HepG2 (cell line): ENCODE results near the gene ANKRD1. TPM values are rescaled to one million over a fixed set of nuclear protein-coding genes. Genes with fewer than 3 reads are reported as not detected.
A peak's percentile ranks its signal among the peaks of the same experiment; 100 is the strongest.

Experiments used
- ATF7 ChIP-seq, 2 experiments: fragments of 450-650 bp in 1 of 2; sonication (generic) in 1 of 2; formaldehyde crosslinking in 1 of 2; IDR thresholded peaks; 2 replicates each; pipeline versions ENCODE4 v1.4.0 to v1.6.1; 2016 to 2020; ENCODE audit warnings: antibody characterized with exemption in 1 of 2, mild to moderate bottlenecking in 1 of 2, missing genetic modification reagents in 1 of 2
- ELF4 ChIP-seq: sonication (generic); formaldehyde crosslinking; IDR thresholded peaks from 2 replicates; pipeline ENCODE4 v1.5.0; 2020; ENCODE audit warnings: missing genetic modification reagents, mild to moderate bottlenecking, moderate library complexity, borderline replicate concordance
- FOXO1 ChIP-seq: sonication (generic); formaldehyde crosslinking; IDR thresholded peaks from 2 replicates; pipeline ENCODE4 v1.4.0; 2020; ENCODE audit warnings: missing genetic modification reagents
- LCORL ChIP-seq, 2 experiments: fragments of 450-650 bp in 1 of 2; sonication (generic) in 1 of 2; formaldehyde crosslinking in 1 of 2; IDR thresholded peaks; 2 replicates each; pipeline versions ENCODE4 v1.5.0 to v1.6.1; 2017 to 2020; ENCODE audit warnings: antibody characterized with exemption in 1 of 2, missing genetic modification reagents in 1 of 2
- MIXL1 ChIP-seq: IDR thresholded peaks from 2 replicates; pipeline ENCODE4 v1.6.1; 2016
- SP140L ChIP-seq: sonication (generic); formaldehyde crosslinking; IDR thresholded peaks from 2 replicates; pipeline ENCODE4 v1.4.0; 2020; ENCODE audit warnings: missing genetic modification reagents, borderline replicate concordance
- TBX3 ChIP-seq: fragments of 450-650 bp; IDR thresholded peaks from 2 replicates; pipeline ENCODE4 v1.6.1; 2017; ENCODE audit warnings: antibody characterized with exemption, mild to moderate bottlenecking, inconsistent platforms, borderline replicate concordance
- TFDP2 ChIP-seq: sonication (generic); formaldehyde crosslinking; IDR thresholded peaks from 2 replicates; pipeline ENCODE4 v1.4.0; 2020; ENCODE audit warnings: missing genetic modification reagents
- THAP8 ChIP-seq: sonication (generic); formaldehyde crosslinking; IDR thresholded peaks from 2 replicates; pipeline ENCODE4 v1.5.1; 2020; ENCODE audit warnings: missing genetic modification reagents, mild to moderate bottlenecking, borderline replicate concordance
- ZC3H4 ChIP-seq: sonication (generic); formaldehyde crosslinking; IDR thresholded peaks from 2 replicates; pipeline ENCODE4 v1.4.0; 2020; ENCODE audit warnings: missing genetic modification reagents, borderline replicate concordance
- ZFP36L1 ChIP-seq: sonication (generic); formaldehyde crosslinking; IDR thresholded peaks from 2 replicates; pipeline ENCODE4 v1.8.0; 2022; ENCODE audit warnings: mild to moderate bottlenecking, missing genetic modification reagents, moderate library complexity
- ZNF12 ChIP-seq: sonication (generic); formaldehyde crosslinking; IDR thresholded peaks from 2 replicates; pipeline ENCODE4 v1.5.0; 2020; ENCODE audit warnings: missing genetic modification reagents
- ZNF292 ChIP-seq: sonication (generic); formaldehyde crosslinking; IDR thresholded peaks from 2 replicates; pipeline ENCODE4 v1.8.1; 2022; ENCODE audit warnings: mild to moderate bottlenecking, low read depth, missing genetic modification reagents, borderline replicate concordance
- ZNF784 ChIP-seq: sonication (generic); formaldehyde crosslinking; IDR thresholded peaks from 2 replicates; pipeline ENCODE4 v1.5.1; 2020; ENCODE audit warnings: missing genetic modification reagents, mild to moderate bottlenecking, borderline replicate concordance
- polyA plus RNA-seq, 8 experiments: library from polyadenylated mRNA; depleted of rRNA in 3 of 8; stranded (reverse) in 7 of 8; unstranded in 1 of 8; fragments of >200 nt; fragmentation: Illumina TruSeq in 4 of 8; extraction: Trizol in 4 of 8; gene quantifications; 2 replicates each; pipeline versions ENCODE4 v1.2.1 to v1.2.3, GENCODE V29; 2011 to 2016; ENCODE audit warnings: low read depth in 4 of 8, missing spikeins in 1 of 8, mixed read lengths in 1 of 8; ENCODE audit not compliant: insufficient read depth in 1 of 8
- total RNA-seq, 5 experiments: library from RNA; depleted of rRNA; stranded (reverse); fragments of >200 nt; fragmentation: Illumina TruSeq; extraction: Trizol; gene quantifications; 2 replicates each; pipeline ENCODE4 v1.2.3, GENCODE V29; 2016; ENCODE audit warnings: low read depth in 1 of 5
- TF ChIP-seq, protein P1 (sequence below): IDR thresholded peaks from 2 replicates; pipeline ENCODE4 v1.6.1; 2016; ENCODE audit warnings: low read depth, control low read depth
- TF ChIP-seq, protein P2 (sequence below): sonication (generic); formaldehyde crosslinking; IDR thresholded peaks from 2 replicates; pipeline ENCODE4 v1.4.0; 2020; ENCODE audit warnings: missing genetic modification reagents, borderline replicate concordance
- TF ChIP-seq, protein P3 (sequence below): sonication (generic); formaldehyde crosslinking; IDR thresholded peaks from 2 replicates; pipeline ENCODE4 v1.4.0; 2020; ENCODE audit warnings: missing genetic modification reagents

ANKRD1 gene
- total and polyA plus RNA-seq, 2 of the 13 experiments (the other 11 are each of a cell fraction or from before 2014, with no cell fraction given), result 19.4 to 41.8 TPM

DNA sequence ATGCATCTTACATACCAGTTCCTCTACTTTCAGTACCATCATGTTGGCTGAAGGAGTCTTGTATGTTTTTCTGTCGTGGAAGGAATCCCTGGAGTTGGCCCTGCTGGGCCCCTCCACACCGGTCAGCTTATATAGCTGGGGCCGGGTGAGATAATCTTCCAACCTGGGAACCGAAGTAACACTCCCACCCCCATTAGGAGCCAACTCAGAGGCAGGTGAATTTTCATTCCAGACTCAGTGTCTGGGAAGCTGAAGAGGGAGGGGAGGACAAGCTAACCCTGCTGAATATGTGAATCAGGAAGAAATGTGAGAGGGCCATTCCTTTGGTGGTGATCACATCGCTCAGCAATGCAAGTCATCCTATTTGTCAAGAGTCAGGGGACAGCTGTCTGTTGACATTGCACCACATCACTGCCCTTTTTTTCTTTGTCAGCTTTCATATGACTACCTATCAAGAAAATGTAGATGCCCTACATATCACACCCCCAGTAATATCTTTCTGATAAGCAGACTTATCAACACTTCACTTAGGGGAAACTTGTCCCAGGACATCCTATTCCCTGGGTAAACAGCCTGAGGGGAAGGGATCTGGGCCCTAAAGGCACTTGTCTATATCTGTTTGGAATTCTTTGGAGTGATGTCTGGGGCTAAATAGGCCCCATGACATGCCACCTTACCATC lies at the start of gene ANKRD1 (continued):
- TF ChIP-seq SP140L (no peak), ZNF784 (CRISPR knock-in tag) (no peak), ZFP36L1 (CRISPR knock-in tag) (no peak), ELF4 (0 out of 2 replicates have a peak, but pooled peaks have one; percentile 27), THAP8 (CRISPR knock-in tag) (no peak), FOXO1 (CRISPR knock-in tag) (peak; percentile 77; the same call in 1 of the 2 replicates), ZNF12 (CRISPR knock-in tag) (peak; percentile 52; the same call in 1 of the 2 replicates), ZC3H4 (CRISPR knock-in tag) (no peak), TFDP2 (no peak), MIXL1 (CRISPR knock-in tag) (peak; percentile 85; the same call in 1 of the 2 replicates), ATF7 (IDR thresholded peaks at IDR 0.05) (peak; percentile 77), ATF7 (CRISPR knock-in tag; IDR thresholded peaks at IDR 0.05) (peak; percentile 98), TBX3 (no peak; the same call in 1 of the 2 replicates), LCORL (IDR thresholded peaks at IDR 0.05) (no peak), LCORL (CRISPR knock-in tag; IDR thresholded peaks at IDR 0.05) (peak; percentile 91), ZNF292 (CRISPR knock-in tag) (no peak; the same call in 1 of the 2 replicates)
- TF ChIP-seq, protein P1, sequence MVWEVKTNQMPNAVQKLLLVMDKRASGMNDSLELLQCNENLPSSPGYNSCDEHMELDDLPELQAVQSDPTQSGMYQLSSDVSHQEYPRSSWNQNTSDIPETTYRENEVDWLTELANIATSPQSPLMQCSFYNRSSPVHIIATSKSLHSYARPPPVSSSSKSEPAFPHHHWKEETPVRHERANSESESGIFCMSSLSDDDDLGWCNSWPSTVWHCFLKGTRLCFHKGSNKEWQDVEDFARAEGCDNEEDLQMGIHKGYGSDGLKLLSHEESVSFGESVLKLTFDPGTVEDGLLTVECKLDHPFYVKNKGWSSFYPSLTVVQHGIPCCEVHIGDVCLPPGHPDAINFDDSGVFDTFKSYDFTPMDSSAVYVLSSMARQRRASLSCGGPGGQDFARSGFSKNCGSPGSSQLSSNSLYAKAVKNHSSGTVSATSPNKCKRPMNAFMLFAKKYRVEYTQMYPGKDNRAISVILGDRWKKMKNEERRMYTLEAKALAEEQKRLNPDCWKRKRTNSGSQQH (CRISPR knock-in tag), result peak; percentile 83; the same call in 1 of the 2 replicates
- TF ChIP-seq, protein P2, sequence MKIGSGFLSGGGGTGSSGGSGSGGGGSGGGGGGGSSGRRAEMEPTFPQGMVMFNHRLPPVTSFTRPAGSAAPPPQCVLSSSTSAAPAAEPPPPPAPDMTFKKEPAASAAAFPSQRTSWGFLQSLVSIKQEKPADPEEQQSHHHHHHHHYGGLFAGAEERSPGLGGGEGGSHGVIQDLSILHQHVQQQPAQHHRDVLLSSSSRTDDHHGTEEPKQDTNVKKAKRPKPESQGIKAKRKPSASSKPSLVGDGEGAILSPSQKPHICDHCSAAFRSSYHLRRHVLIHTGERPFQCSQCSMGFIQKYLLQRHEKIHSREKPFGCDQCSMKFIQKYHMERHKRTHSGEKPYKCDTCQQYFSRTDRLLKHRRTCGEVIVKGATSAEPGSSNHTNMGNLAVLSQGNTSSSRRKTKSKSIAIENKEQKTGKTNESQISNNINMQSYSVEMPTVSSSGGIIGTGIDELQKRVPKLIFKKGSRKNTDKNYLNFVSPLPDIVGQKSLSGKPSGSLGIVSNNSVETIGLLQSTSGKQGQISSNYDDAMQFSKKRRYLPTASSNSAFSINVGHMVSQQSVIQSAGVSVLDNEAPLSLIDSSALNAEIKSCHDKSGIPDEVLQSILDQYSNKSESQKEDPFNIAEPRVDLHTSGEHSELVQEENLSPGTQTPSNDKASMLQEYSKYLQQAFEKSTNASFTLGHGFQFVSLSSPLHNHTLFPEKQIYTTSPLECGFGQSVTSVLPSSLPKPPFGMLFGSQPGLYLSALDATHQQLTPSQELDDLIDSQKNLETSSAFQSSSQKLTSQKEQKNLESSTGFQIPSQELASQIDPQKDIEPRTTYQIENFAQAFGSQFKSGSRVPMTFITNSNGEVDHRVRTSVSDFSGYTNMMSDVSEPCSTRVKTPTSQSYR (CRISPR knock-in tag), result peak; percentile 55; the same call in 1 of the 2 replicates
- TF ChIP-seq, protein P3, sequence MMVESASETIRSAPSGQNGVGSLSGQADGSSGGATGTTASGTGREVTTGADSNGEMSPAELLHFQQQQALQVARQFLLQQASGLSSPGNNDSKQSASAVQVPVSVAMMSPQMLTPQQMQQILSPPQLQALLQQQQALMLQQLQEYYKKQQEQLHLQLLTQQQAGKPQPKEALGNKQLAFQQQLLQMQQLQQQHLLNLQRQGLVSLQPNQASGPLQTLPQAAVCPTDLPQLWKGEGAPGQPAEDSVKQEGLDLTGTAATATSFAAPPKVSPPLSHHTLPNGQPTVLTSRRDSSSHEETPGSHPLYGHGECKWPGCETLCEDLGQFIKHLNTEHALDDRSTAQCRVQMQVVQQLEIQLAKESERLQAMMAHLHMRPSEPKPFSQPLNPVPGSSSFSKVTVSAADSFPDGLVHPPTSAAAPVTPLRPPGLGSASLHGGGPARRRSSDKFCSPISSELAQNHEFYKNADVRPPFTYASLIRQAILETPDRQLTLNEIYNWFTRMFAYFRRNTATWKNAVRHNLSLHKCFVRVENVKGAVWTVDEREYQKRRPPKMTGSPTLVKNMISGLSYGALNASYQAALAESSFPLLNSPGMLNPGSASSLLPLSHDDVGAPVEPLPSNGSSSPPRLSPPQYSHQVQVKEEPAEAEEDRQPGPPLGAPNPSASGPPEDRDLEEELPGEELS (CRISPR knock-in tag), result peak; percentile 85
